PC-3 (cell line): Measurements from ENCODE around the gene WDR83.

Experiments used
- EZH2 ChIP-seq: fragments of 300-600 bp; sonication (generic); IDR thresholded peaks from one replicate; pipeline ENCODE4 v1.6.1; 2017; ENCODE audit warnings: antibody characterized with exemption, mild to moderate bottlenecking, low read length; ENCODE audit not compliant: unreplicated experiment
- EZH2phosphoT487 ChIP-seq: fragments of 300-600 bp; sonication (generic); IDR thresholded peaks from 2 replicates; pipeline ENCODE4 v1.6.1; 2018; ENCODE audit warnings: mild to moderate bottlenecking, antibody characterized with exemption, low read length, borderline replicate concordance
- TF ChIP-seq, protein P1 (sequence below): fragments of 300-600 bp; sonication (generic); conservative IDR thresholded peaks from 2 replicates; pipeline ENCODE4 v1.5.1; 2017; ENCODE audit warnings: antibody characterized with exemption, low read depth, mild to moderate bottlenecking, low read length

DNA sequence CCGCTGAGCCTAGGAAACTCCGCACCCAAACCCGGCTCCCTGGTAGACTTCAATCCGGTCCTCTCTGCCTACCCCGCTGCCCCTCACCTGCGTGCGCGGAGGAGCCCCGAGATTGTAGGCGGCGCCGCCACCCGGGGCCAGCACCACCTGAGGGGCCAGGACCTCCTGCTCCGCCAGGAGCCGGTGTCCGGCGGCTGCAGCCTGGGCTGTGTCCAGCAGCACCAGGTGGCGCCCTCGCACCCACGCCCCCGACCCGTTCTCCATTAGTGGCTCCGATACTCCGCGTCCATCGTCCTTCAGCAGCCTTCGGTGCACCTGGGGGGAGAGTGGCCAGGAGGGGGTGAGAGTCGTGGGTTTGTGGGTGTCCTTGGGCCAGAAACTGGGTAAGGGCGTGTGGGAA is 18.5 kb upstream of the WDR83 start:
- TF ChIP-seq, protein P1, sequence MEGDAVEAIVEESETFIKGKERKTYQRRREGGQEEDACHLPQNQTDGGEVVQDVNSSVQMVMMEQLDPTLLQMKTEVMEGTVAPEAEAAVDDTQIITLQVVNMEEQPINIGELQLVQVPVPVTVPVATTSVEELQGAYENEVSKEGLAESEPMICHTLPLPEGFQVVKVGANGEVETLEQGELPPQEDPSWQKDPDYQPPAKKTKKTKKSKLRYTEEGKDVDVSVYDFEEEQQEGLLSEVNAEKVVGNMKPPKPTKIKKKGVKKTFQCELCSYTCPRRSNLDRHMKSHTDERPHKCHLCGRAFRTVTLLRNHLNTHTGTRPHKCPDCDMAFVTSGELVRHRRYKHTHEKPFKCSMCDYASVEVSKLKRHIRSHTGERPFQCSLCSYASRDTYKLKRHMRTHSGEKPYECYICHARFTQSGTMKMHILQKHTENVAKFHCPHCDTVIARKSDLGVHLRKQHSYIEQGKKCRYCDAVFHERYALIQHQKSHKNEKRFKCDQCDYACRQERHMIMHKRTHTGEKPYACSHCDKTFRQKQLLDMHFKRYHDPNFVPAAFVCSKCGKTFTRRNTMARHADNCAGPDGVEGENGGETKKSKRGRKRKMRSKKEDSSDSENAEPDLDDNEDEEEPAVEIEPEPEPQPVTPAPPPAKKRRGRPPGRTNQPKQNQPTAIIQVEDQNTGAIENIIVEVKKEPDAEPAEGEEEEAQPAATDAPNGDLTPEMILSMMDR, result peak; percentile 28; the same call in 1 of the 2 replicates
- no peak for TF ChIP-seq EZH2phosphoT487
- no peak for TF ChIP-seq EZH2
